Prostate gland (tissue), 2 donors: ENCODE results near the gene GNGT2. TPM values are rescaled to one million over a fixed set of nuclear protein-coding genes. Genes with fewer than 3 reads are reported as not detected.

Experiments
- DNase-seq: peaks from one replicate; pipeline ENCODE4 v3.0.0-alpha.2; 2019; ENCODE audit warnings: low spot score
- H3K27ac ChIP-seq, 2 donors: fragments of 200-600 bp; sonication (generic); 2 replicates each; pipeline ENCODE4 v1.5.1; 2017 to 2019
- H3K27me3 ChIP-seq: fragments of 200-600 bp; sonication (generic); replicated peaks from 2 replicates; pipeline ENCODE4 v1.5.1; 2019; ENCODE audit not compliant: insufficient read depth
- H3K36me3 ChIP-seq, 2 donors: fragments of 200-600 bp; sonication (generic); 1 replicate in 1 of 2; 2 replicates in 1 of 2; pipeline versions ENCODE4 v1.5.1 to v1.8.1; 2017 to 2019
- H3K4me1 ChIP-seq: fragments of 200-600 bp; sonication (generic); replicated peaks from 2 replicates; pipeline ENCODE4 v1.5.1; 2019
- H3K4me3 ChIP-seq, 2 donors: fragments of 200-600 bp; sonication (generic); 2 replicates each; pipeline ENCODE4 v1.5.1; 2017 to 2019
- H3K9me3 ChIP-seq: fragments of 200-600 bp; sonication (generic); 2 replicates; pipeline ENCODE4 v1.5.1; 2017
- CTCF ChIP-seq, 4 experiments: fragments of 200-600 bp in 2 of 4; fragments of 450-650 bp in 2 of 4; sonication (generic) in 2 of 4; IDR thresholded peaks; 1 replicate in 3 of 4; 2 replicates in 1 of 4; pipeline ENCODE4 v1.5.1; 2016 to 2019; ENCODE audit warnings: antibody characterized with exemption in 4 of 4, mild to moderate bottlenecking in 2 of 4, moderate library complexity in 2 of 4
- POLR2A ChIP-seq: fragments of 450-650 bp; IDR thresholded peaks from one replicate; pipeline ENCODE4 v1.6.1; 2016; ENCODE audit warnings: antibody characterized with exemption, mild to moderate bottlenecking
- POLR2AphosphoS5 ChIP-seq: sonication (generic); formaldehyde crosslinking; IDR thresholded peaks from one replicate; pipeline ENCODE4 v1.6.1; 2017; ENCODE audit warnings: antibody characterized with exemption
- WGBS: methylation state at CpG from one replicate; pipeline ENCODE4 v1.1.5; 2018; 5-methylcytosine and 5-hydroxymethylcytosine counted together
- intact Hi-C: fragments of 100-400 bp; cut with DNase I; formaldehyde crosslinking; loops from one replicate; pipeline ENCODE4 v1.14.2; 2022
- total RNA-seq, 2 donors: library from RNA; depleted of rRNA; stranded (reverse); fragments of >200 nt; gene quantifications; one replicate each; pipeline ENCODE4 v1.1.0, GENCODE V29; 2016

Gene GNGT2
- total RNA-seq, 2 donors from 2014 or later, result 3.1 TPM; not detected in 1

- no peak for TF ChIP-seq POLR2A
- TF ChIP-seq CTCF (IDR thresholded peaks at IDR 0.05), result no peak
- no peak for TF ChIP-seq POLR2AphosphoS5
Measured at GRCh38 chr17:49200423-49201083, 9.8 kb downstream of the GNGT2 start.

GRCh38 chr17:49198211-49198610 lies 12.2 kb downstream of the GNGT2 start:
- TF ChIP-seq CTCF (IDR thresholded peaks at IDR 0.05), result no peak
- TF ChIP-seq POLR2AphosphoS5, result no peak
- TF ChIP-seq POLR2A, result no peak
- Histone ChIP-seq H3K9me3 (no peaks in the 10 kb centered on the region), H3K27ac (no peak overlapping the region), H3K36me3 (no peaks in the 10 kb centered on the region), H3K4me1 (no peaks in the 10 kb centered on the region), H3K4me3 (no peak overlapping the region), H3K27me3 (no peaks in the 10 kb centered on the region)
- no peak for DNase-seq
- intact Hi-C loops, result loop anchor here (10.0 kb wide), 2 partner anchors 197 to 1353 kb away; partner anchors contain the start of gene SCRN2
- WGBS, result 84% methylated on average over 2 of the region's 2 CpGs

More at GRCh38 chr17:49200423-49201083, 9.8 kb downstream of the GNGT2 start:
- Histone ChIP-seq H3K9me3 (no peaks in the 10 kb centered on the region), H3K27ac (no peak overlapping the region), H3K4me3 (no peak overlapping the region), H3K27me3 (no peaks in the 10 kb centered on the region), H3K4me1 (no peaks in the 10 kb centered on the region), H3K36me3 (no peaks in the 10 kb centered on the region)
- intact Hi-C loops, result no loop called here
- DNase-seq, result no peak
- WGBS, result 87% methylated on average over 13 of the region's 13 CpGs

GRCh38 chr17:49197346-49197998 lies 12.9 kb downstream of the GNGT2 start:
- TF ChIP-seq POLR2AphosphoS5, result no peak
- no peak for TF ChIP-seq CTCF (IDR thresholded peaks at IDR 0.05)
- no peak for TF ChIP-seq POLR2A
- Histone ChIP-seq H3K27me3 (no peaks in the 10 kb centered on the region), H3K4me3 (no peak overlapping the region), H3K36me3 (no peaks in the 10 kb centered on the region), H3K9me3 (no peaks in the 10 kb centered on the region), H3K4me1 (no peaks in the 10 kb centered on the region), H3K27ac (no peak overlapping the region)
- intact Hi-C loops, result loop anchor here (10.0 kb wide), 2 partner anchors 197 to 1353 kb away; partner anchors contain the start of gene SCRN2
- no peak for DNase-seq
- WGBS, result 49% methylated on average over 5 of the region's 5 CpGs

- H3K9me3 ChIP-seq, result no peaks in the 10 kb centered on the region
- intact Hi-C loops, result loop anchor here (10.0 kb wide), 2 partner anchors 198 to 1352 kb away; partner anchors contain the start of gene SCRN2
- H3K27me3 ChIP-seq, result no peaks in the 10 kb centered on the region
- TF ChIP-seq POLR2A (no peak), POLR2AphosphoS5 (no peak), CTCF (IDR thresholded peaks at IDR 0.05) (no peak)
- no peak overlapping the region for H3K4me3 ChIP-seq
- H3K27ac ChIP-seq, result no peak overlapping the region
- DNase-seq, result no peak
- H3K4me1 ChIP-seq, result no peaks in the 10 kb centered on the region
- WGBS, result 86% methylated on average over 3 of the region's 3 CpGs
- H3K36me3 ChIP-seq, result no peaks in the 10 kb centered on the region
Measured at GRCh38 chr17:49196520-49196919, 13.9 kb downstream of the GNGT2 start.
